ENCODE data around the gene ISM2. TPM values are rescaled to one million over a fixed set of nuclear protein-coding genes. Genes with fewer than 3 reads are reported as not detected.

The ISM2 gene
- total RNA-seq, 1 experiment from 2014 or later: not detected

DNA sequence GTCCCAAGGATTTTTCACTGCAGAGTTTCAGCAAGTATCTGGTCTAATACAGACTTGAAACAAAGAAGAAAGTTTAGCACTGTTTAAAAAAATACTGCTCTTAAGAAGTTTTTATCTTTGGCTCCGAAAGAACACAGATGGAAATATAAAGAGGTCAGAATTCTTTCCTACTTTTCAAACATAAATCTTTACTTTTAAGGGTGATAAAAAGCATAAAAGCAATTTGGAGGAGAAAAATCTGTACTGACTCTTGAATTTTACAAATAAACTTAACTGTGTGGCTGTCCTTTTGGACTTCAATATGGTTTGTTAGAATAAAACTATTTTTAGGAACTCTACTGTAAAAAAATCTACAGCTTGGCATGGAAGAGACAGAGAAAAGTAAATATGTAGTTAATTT, 27.6 kb upstream of the ISM2 start:
- Histone ChIP-seq H3K27me3 (ENCODE audit: insufficient read depth, low read length) (no peaks in the 10 kb centered on the region), H3K9ac (ENCODE audit: low read length) (no peak overlapping the region), H3K36me3 (ENCODE audit: control insufficient read depth in 1 of 2, insufficient read depth in 2 of 2, low read length in 2 of 2) (no peaks in the 10 kb centered on the region), H3K4me1 (ENCODE audit: control insufficient read depth in 1 of 2, insufficient read depth in 2 of 2, low read length in 2 of 2) (no peaks in the 10 kb centered on the region), H3K4me3 (replicated peaks in 1 of 2; ENCODE audit: low read depth in 1 of 2, low read length in 2 of 2) (no peak overlapping the region), H3K79me2 (ENCODE audit: insufficient read depth, low read length) (no peaks in the 10 kb centered on the region; the same call in 1 of the 2 replicates), H3K27ac (ENCODE audit: low read depth, low read length) (no peak overlapping the region), H3K9me3 (ENCODE audit: control insufficient read depth in 1 of 2, insufficient read depth in 1 of 2, low read depth in 1 of 2, low read length in 2 of 2) (no peaks in the 10 kb centered on the region), H2AFZ (ENCODE audit: low read depth, low read length, poor library complexity, severe bottlenecking) (no peak overlapping the region), H4K20me1 (ENCODE audit: insufficient read depth) (no peaks in the 10 kb centered on the region), H3K9me2 (ENCODE audit: insufficient read depth) (no peaks in the 10 kb centered on the region), H3K4me2 (ENCODE audit: low read length) (no peak overlapping the region)
- TF ChIP-seq, protein P1, sequence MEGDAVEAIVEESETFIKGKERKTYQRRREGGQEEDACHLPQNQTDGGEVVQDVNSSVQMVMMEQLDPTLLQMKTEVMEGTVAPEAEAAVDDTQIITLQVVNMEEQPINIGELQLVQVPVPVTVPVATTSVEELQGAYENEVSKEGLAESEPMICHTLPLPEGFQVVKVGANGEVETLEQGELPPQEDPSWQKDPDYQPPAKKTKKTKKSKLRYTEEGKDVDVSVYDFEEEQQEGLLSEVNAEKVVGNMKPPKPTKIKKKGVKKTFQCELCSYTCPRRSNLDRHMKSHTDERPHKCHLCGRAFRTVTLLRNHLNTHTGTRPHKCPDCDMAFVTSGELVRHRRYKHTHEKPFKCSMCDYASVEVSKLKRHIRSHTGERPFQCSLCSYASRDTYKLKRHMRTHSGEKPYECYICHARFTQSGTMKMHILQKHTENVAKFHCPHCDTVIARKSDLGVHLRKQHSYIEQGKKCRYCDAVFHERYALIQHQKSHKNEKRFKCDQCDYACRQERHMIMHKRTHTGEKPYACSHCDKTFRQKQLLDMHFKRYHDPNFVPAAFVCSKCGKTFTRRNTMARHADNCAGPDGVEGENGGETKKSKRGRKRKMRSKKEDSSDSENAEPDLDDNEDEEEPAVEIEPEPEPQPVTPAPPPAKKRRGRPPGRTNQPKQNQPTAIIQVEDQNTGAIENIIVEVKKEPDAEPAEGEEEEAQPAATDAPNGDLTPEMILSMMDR (IDR thresholded peaks at IDR 0.05 in 2 of 3, conservative IDR thresholded peaks at IDR 0.05 in 1 of 3; ENCODE audit: borderline replicate concordance in 1 of 3, insufficient read depth in 1 of 3, low read depth in 2 of 3, low read length in 2 of 3): no peak
- no peak for TF ChIP-seq ZFX (IDR thresholded peaks at IDR 0.05)
- TF ChIP-seq POLR2A (IDR thresholded peaks at IDR 0.05; ENCODE audit: borderline replicate concordance, extremely low read depth, insufficient read depth, insufficient read length): no peak
- no peak for TF ChIP-seq SIN3A (IDR thresholded peaks at IDR 0.05; ENCODE audit: low read depth)
- no peak for TF ChIP-seq ZNF274 (IDR thresholded peaks at IDR 0.05; ENCODE audit: low read depth, low read length)
- TF ChIP-seq RAD21 (IDR thresholded peaks at IDR 0.05; ENCODE audit: low read depth): no peak
- POLR2A ChIA-PET: no interaction called here
- BruUV-seq (replicated peaks): no TSS peak
- DNase-seq (ENCODE audit: low read depth, low spot score): no peak
- CTCF ChIA-PET: no interaction called here
- intact Hi-C loops (cut with micrococcal nuclease): no loop called here
- no peak for ATAC-seq
- RAD21 ChIA-PET (ENCODE audit: low non-redundant PET in 1 of 2, low total read pairs in 2 of 2, uncharacterized antibody in 2 of 2, unreplicated experiment in 2 of 2): no interaction called here

- Histone ChIP-seq H2AFZ (ENCODE audit: low read depth, low read length, poor library complexity, severe bottlenecking) (no peak overlapping the region), H3K4me1 (ENCODE audit: control insufficient read depth in 1 of 2, insufficient read depth in 2 of 2, low read length in 2 of 2) (no peaks in the 10 kb centered on the region), H3K27ac (ENCODE audit: low read depth, low read length) (no peak overlapping the region), H3K79me2 (ENCODE audit: insufficient read depth, low read length) (no peaks in the 10 kb centered on the region; the same call in 1 of the 2 replicates), H3K9ac (ENCODE audit: low read length) (no peak overlapping the region), H3K27me3 (ENCODE audit: insufficient read depth, low read length) (no peaks in the 10 kb centered on the region), H3K9me2 (ENCODE audit: insufficient read depth) (no peaks in the 10 kb centered on the region), H4K20me1 (ENCODE audit: insufficient read depth) (no peaks in the 10 kb centered on the region), H3K4me3 (replicated peaks in 1 of 2; ENCODE audit: low read depth in 1 of 2, low read length in 2 of 2) (no peak overlapping the region), H3K9me3 (ENCODE audit: control insufficient read depth in 1 of 2, insufficient read depth in 1 of 2, low read depth in 1 of 2, low read length in 2 of 2) (no peaks in the 10 kb centered on the region), H3K4me2 (ENCODE audit: low read length) (no peak overlapping the region), H3K36me3 (ENCODE audit: control insufficient read depth in 1 of 2, insufficient read depth in 2 of 2, low read length in 2 of 2) (no peaks in the 10 kb centered on the region)
- no peak for ATAC-seq
- intact Hi-C loops (cut with micrococcal nuclease): no loop called here
- CTCF ChIA-PET: interaction anchor here (0.6 kb wide), 1 partner anchor 65 kb away, joined by 3 read pairs; no protein-coding TSS in a partner anchor
- RAD21 ChIA-PET (ENCODE audit: low non-redundant PET in 1 of 2, low total read pairs in 2 of 2, uncharacterized antibody in 2 of 2, unreplicated experiment in 2 of 2): no interaction called here
- no peak for DNase-seq (ENCODE audit: low read depth, low spot score)
- no TSS peak for BruUV-seq (replicated peaks)
- POLR2A ChIA-PET: no interaction called here
- TF ChIP-seq EGR1 (IDR thresholded peaks at IDR 0.05; ENCODE audit: low read depth) (no peak), SIN3A (IDR thresholded peaks at IDR 0.05; ENCODE audit: low read depth) (no peak), ATF3 (IDR thresholded peaks at IDR 0.05) (no peak), SP1 (IDR thresholded peaks at IDR 0.05; ENCODE audit: low read depth) (no peak), RAD21 (IDR thresholded peaks at IDR 0.05; ENCODE audit: low read depth) (no peak), POLR2AphosphoS5 (IDR thresholded peaks at IDR 0.05; ENCODE audit: low read depth, low read length) (no peak), FOSL1 (IDR thresholded peaks at IDR 0.05; ENCODE audit: low read depth) (no peak), ZFX (IDR thresholded peaks at IDR 0.05) (no peak), CEBPB (IDR thresholded peaks at IDR 0.05; ENCODE audit: low read depth) (no peak)
- TF ChIP-seq, protein P2, sequence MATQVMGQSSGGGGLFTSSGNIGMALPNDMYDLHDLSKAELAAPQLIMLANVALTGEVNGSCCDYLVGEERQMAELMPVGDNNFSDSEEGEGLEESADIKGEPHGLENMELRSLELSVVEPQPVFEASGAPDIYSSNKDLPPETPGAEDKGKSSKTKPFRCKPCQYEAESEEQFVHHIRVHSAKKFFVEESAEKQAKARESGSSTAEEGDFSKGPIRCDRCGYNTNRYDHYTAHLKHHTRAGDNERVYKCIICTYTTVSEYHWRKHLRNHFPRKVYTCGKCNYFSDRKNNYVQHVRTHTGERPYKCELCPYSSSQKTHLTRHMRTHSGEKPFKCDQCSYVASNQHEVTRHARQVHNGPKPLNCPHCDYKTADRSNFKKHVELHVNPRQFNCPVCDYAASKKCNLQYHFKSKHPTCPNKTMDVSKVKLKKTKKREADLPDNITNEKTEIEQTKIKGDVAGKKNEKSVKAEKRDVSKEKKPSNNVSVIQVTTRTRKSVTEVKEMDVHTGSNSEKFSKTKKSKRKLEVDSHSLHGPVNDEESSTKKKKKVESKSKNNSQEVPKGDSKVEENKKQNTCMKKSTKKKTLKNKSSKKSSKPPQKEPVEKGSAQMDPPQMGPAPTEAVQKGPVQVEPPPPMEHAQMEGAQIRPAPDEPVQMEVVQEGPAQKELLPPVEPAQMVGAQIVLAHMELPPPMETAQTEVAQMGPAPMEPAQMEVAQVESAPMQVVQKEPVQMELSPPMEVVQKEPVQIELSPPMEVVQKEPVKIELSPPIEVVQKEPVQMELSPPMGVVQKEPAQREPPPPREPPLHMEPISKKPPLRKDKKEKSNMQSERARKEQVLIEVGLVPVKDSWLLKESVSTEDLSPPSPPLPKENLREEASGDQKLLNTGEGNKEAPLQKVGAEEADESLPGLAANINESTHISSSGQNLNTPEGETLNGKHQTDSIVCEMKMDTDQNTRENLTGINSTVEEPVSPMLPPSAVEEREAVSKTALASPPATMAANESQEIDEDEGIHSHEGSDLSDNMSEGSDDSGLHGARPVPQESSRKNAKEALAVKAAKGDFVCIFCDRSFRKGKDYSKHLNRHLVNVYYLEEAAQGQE (IDR thresholded peaks at IDR 0.05; ENCODE audit: low read depth): no peak
- TF ChIP-seq, protein P3, sequence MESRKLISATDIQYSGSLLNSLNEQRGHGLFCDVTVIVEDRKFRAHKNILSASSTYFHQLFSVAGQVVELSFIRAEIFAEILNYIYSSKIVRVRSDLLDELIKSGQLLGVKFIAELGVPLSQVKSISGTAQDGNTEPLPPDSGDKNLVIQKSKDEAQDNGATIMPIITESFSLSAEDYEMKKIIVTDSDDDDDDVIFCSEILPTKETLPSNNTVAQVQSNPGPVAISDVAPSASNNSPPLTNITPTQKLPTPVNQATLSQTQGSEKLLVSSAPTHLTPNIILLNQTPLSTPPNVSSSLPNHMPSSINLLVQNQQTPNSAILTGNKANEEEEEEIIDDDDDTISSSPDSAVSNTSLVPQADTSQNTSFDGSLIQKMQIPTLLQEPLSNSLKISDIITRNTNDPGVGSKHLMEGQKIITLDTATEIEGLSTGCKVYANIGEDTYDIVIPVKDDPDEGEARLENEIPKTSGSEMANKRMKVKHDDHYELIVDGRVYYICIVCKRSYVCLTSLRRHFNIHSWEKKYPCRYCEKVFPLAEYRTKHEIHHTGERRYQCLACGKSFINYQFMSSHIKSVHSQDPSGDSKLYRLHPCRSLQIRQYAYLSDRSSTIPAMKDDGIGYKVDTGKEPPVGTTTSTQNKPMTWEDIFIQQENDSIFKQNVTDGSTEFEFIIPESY (IDR thresholded peaks at IDR 0.05; ENCODE audit: extremely low read depth, insufficient replicate concordance, low read length): no peak
Measured at GRCh38 chr14:77524536-77524935, 25.9 kb upstream of the ISM2 start.

Measured in HCT116 (cell line).